H1 (cell line): Measurements from ENCODE around the gene ABHD12. TPM values are rescaled to one million over a fixed set of nuclear protein-coding genes. Genes with fewer than 3 reads are reported as not detected.

ENCODE experiments used
- CTCF ChIA-PET: fragments of 300-600 bp; sonication (Branson Sonifier 250); formaldehyde crosslinking; loops from one replicate; lab custom pipeline; 2021; ENCODE audit not compliant: partially characterized antibody; lab: Charles Lee
- POLR2A ChIA-PET: fragments of 300-600 bp; sonication (Branson Sonifier 250); formaldehyde crosslinking; loops from one replicate; lab custom pipeline; 2021; ENCODE audit warnings: inconsistent platforms; ENCODE audit not compliant: partially characterized antibody; lab: Charles Lee
- DNase-seq, 2 experiments: peaks; one replicate each; pipeline versions ENCODE4 v3.0.0 to v3.0.0-alpha.2; 2010 to 2022; ENCODE audit warnings: low spot score in 2 of 2, low read depth in 1 of 2, mixed read lengths in 1 of 2
- FAIRE-seq: peaks from 2 replicates; lab custom pipeline; 2011; peaks lifted over from hg19 to GRCh38; lab: Jason Lieb, UNC
- H2AFZ ChIP-seq: 2 replicates; pipeline ENCODE4 v1.8.1; 2012; ENCODE audit warnings: low read length, inconsistent platforms
- H2AK5ac ChIP-seq: 2 replicates; pipeline ENCODE4 v1.6.1; 2013; ENCODE audit warnings: low read depth, low read length
- H2BK120ac ChIP-seq: replicated peaks from 2 replicates; pipeline ENCODE3; 2013; ENCODE audit warnings: low read depth, low read length, inconsistent platforms
- H2BK12ac ChIP-seq: 2 replicates; pipeline ENCODE4 v1.6.1; 2013; ENCODE audit warnings: low read depth, low read length
- H2BK15ac ChIP-seq: 2 replicates; pipeline ENCODE4 v1.6.1; 2013; ENCODE audit warnings: low read length
- H2BK20ac ChIP-seq: 2 replicates; pipeline ENCODE4 v1.6.1; 2013; ENCODE audit warnings: low read length
- H2BK5ac ChIP-seq: 2 replicates; pipeline ENCODE4 v1.6.1; 2013; ENCODE audit warnings: low read depth, low read length
- H3K14ac ChIP-seq: 2 replicates; pipeline ENCODE4 v1.6.1; 2013; ENCODE audit warnings: inconsistent platforms; ENCODE audit not compliant: insufficient read length
- H3K18ac ChIP-seq: 2 replicates; pipeline ENCODE4 v1.6.1; 2013; ENCODE audit warnings: low read length; ENCODE audit errors: extremely low read depth
- H3K23ac ChIP-seq: 2 replicates; pipeline ENCODE4 v1.6.1; 2013; ENCODE audit warnings: inconsistent platforms; ENCODE audit not compliant: insufficient read length
- H3K23me2 ChIP-seq: 2 replicates; pipeline ENCODE4 v1.6.1; 2013; ENCODE audit warnings: low read depth, low read length
- H3K27ac ChIP-seq: 2 replicates; pipeline ENCODE4 v1.6.1; 2011; ENCODE audit warnings: low read depth, low read length, inconsistent platforms
- H3K27me3 ChIP-seq, 4 experiments: replicated peaks in 1 of 4; 1 replicate in 1 of 4; 2 replicates in 3 of 4; pipeline versions ENCODE4 v1.6.1 to v1.8.1; 2011 to 2013; ENCODE audit warnings: low read length in 3 of 4, mild to moderate bottlenecking in 3 of 4, inconsistent platforms in 2 of 4, mixed read lengths in 2 of 4, moderate library complexity in 1 of 4; ENCODE audit not compliant: control insufficient read depth in 3 of 4, insufficient read depth in 3 of 4; ENCODE audit errors: extremely low read depth in 1 of 4
- H3K36me3 ChIP-seq, 4 experiments: 2 replicates each; pipeline versions ENCODE4 v1.6.1 to v1.8.1; 2011 to 2013; ENCODE audit warnings: mild to moderate bottlenecking in 4 of 4, low read length in 3 of 4, moderate library complexity in 2 of 4, control low read depth in 1 of 4, inconsistent platforms in 1 of 4; ENCODE audit not compliant: insufficient read depth in 4 of 4, control insufficient read depth in 2 of 4
- H3K4ac ChIP-seq: replicated peaks from 2 replicates; pipeline ENCODE3; 2013; ENCODE audit warnings: low read length, low read depth, mixed read lengths, inconsistent platforms; ENCODE audit not compliant: insufficient read length
- H3K4me1 ChIP-seq, 4 experiments: replicated peaks in 1 of 4; 1 replicate in 1 of 4; 2 replicates in 3 of 4; pipeline versions ENCODE4 v1.6.1 to v1.8.1; 2011 to 2013; ENCODE audit warnings: low read length in 3 of 4, inconsistent platforms in 2 of 4, mixed read lengths in 1 of 4; ENCODE audit not compliant: insufficient read depth in 4 of 4, control insufficient read depth in 3 of 4
- H3K4me2 ChIP-seq, 2 experiments: 2 replicates each; pipeline versions ENCODE4 v1.6.1 to v1.8.1; 2011 to 2013; ENCODE audit warnings: low read depth in 2 of 2, low read length in 2 of 2, control low read depth in 1 of 2, inconsistent platforms in 1 of 2, mild to moderate bottlenecking in 1 of 2; ENCODE audit not compliant: insufficient read depth in 1 of 2
- H3K4me3 ChIP-seq, 4 experiments: fragments of 200-600, 300-600 bp in 1 of 4; sonication (generic), shearing (Covaris generic), sonication (Bioruptor Twin) in 1 of 4; 2 replicates each; pipeline versions ENCODE4 v1.5.1 to v1.8.1; 2011 to 2016; ENCODE audit warnings: low read length in 4 of 4, low read depth in 3 of 4, control low read depth in 2 of 4, inconsistent platforms in 2 of 4, mild to moderate bottlenecking in 2 of 4, mixed read lengths in 1 of 4, moderate library complexity in 1 of 4; ENCODE audit not compliant: insufficient read depth in 2 of 4; ENCODE audit errors: extremely low read depth in 1 of 4
- H3K56ac ChIP-seq: replicated peaks from 2 replicates; pipeline ENCODE3; 2013; ENCODE audit warnings: low read depth, mild to moderate bottlenecking, mixed read lengths, low read length, inconsistent platforms; ENCODE audit not compliant: insufficient read length
- H3K79me1 ChIP-seq: 2 replicates; pipeline ENCODE4 v1.6.1; 2013; ENCODE audit warnings: low read depth, low read length, control low read depth
- H3K79me2 ChIP-seq, 2 experiments: 2 replicates each; pipeline versions ENCODE4 v1.6.1 to v1.8.1; 2012 to 2013; ENCODE audit warnings: low read length in 2 of 2, mild to moderate bottlenecking in 2 of 2, inconsistent platforms in 1 of 2; ENCODE audit not compliant: insufficient read depth in 2 of 2, control insufficient read depth in 1 of 2
- H3K9ac ChIP-seq, 4 experiments: replicated peaks in 1 of 4; 1 replicate in 1 of 4; 2 replicates in 3 of 4; pipeline versions ENCODE4 v1.6.1 to v1.8.1; 2011 to 2013; ENCODE audit warnings: low read depth in 3 of 4, low read length in 3 of 4, control low read depth in 2 of 4, mild to moderate bottlenecking in 2 of 4, moderate library complexity in 2 of 4, inconsistent platforms in 1 of 4; ENCODE audit errors: extremely low read depth in 1 of 4
- H3K9me3 ChIP-seq, 2 experiments: 2 replicates each; pipeline versions ENCODE4 v1.6.1 to v1.8.1; 2012 to 2013; ENCODE audit warnings: mild to moderate bottlenecking in 2 of 2, moderate library complexity in 2 of 2, control low read depth in 1 of 2, inconsistent platforms in 1 of 2, low read depth in 1 of 2, low read length in 1 of 2, mixed read lengths in 1 of 2; ENCODE audit not compliant: insufficient read depth in 2 of 2
- H4K20me1 ChIP-seq, 2 experiments: replicated peaks in 1 of 2; 2 replicates each; pipeline versions ENCODE3 to v1.8.1; 2011 to 2013; ENCODE audit warnings: inconsistent platforms in 2 of 2, low read length in 2 of 2, mild to moderate bottlenecking in 1 of 2; ENCODE audit not compliant: insufficient read depth in 2 of 2, control insufficient read depth in 1 of 2
- H4K5ac ChIP-seq: 2 replicates; pipeline ENCODE4 v1.6.1; 2013; ENCODE audit warnings: low read length, low read depth, mixed read lengths, inconsistent platforms; ENCODE audit not compliant: insufficient read length
- H4K8ac ChIP-seq: 2 replicates; pipeline ENCODE4 v1.8.0; 2013; ENCODE audit warnings: mild to moderate bottlenecking, moderate library complexity, low read length, inconsistent platforms; ENCODE audit not compliant: insufficient read depth; ENCODE audit errors: extremely low read depth
- H4K91ac ChIP-seq: replicated peaks from 2 replicates; pipeline ENCODE3; 2013; ENCODE audit warnings: low read length, mixed read lengths, inconsistent platforms; ENCODE audit not compliant: insufficient read length
- KDM5A ChIP-seq: fragments of 200-600 bp; IDR thresholded peaks from 2 replicates; pipeline ENCODE4 v1.7.1; 2012; ENCODE audit warnings: mild to moderate bottlenecking, low read length, inconsistent platforms, mixed read lengths
- NRF1 ChIP-seq: IDR thresholded peaks from 2 replicates; pipeline ENCODE4 v1.6.1; 2011; ENCODE audit warnings: mild to moderate bottlenecking, low read depth, low read length, improper control_type of control experiment
- RBBP5 ChIP-seq: IDR thresholded peaks from 2 replicates; pipeline ENCODE4 v1.7.1; 2012; ENCODE audit warnings: low read depth, mild to moderate bottlenecking, inconsistent platforms, low read length, moderate library complexity, borderline replicate concordance
- RNF2 ChIP-seq: fragments of 200-900, 300-1000 bp; sonication (generic); IDR thresholded peaks from 2 replicates; pipeline ENCODE4 v1.7.1; 2016; ENCODE audit warnings: borderline replicate concordance, low read depth, mild to moderate bottlenecking, antibody characterized with exemption, low read length; ENCODE audit not compliant: poor library complexity, severe bottlenecking; ENCODE audit errors: missing control alignments
- RXRA ChIP-seq: IDR thresholded peaks from 2 replicates; pipeline ENCODE4 v1.6.1; 2011; ENCODE audit warnings: low read depth, mild to moderate bottlenecking, low read length, moderate library complexity; ENCODE audit not compliant: insufficient read depth
- SAP30 ChIP-seq: fragments of 300-600 bp; sonication (generic); IDR thresholded peaks from 2 replicates; pipeline ENCODE4 v1.7.1; 2012; ENCODE audit warnings: low read length, moderate library complexity, mild to moderate bottlenecking, inconsistent platforms; ENCODE audit not compliant: insufficient read depth, insufficient replicate concordance
- TAF7 ChIP-seq: optimal IDR thresholded peaks from 2 replicates; pipeline ENCODE3; 2011; ENCODE audit warnings: low read depth, mild to moderate bottlenecking, inconsistent platforms, low read length, moderate library complexity, borderline replicate concordance
- TBP ChIP-seq: IDR thresholded peaks from 2 replicates; pipeline ENCODE4 v1.6.1; 2011; ENCODE audit warnings: low read depth, low read length, improper control_type of control experiment
- TEAD4 ChIP-seq: IDR thresholded peaks from 2 replicates; pipeline ENCODE4 v1.6.1; 2012; ENCODE audit warnings: low read depth, low read length, inconsistent platforms, mixed read lengths
- ZNF274 ChIP-seq: IDR thresholded peaks from 2 replicates; pipeline ENCODE4 v1.7.0; 2012; ENCODE audit warnings: low read length, borderline replicate concordance; ENCODE audit errors: extremely low read depth
- WGBS, 2 experiments: shearing (Covaris generic) in 1 of 2; methylation state at CpG; one replicate each; pipeline versions ENCODE4 v1.1.6 to v1.1.7; 2013 to 2015; ENCODE audit warnings: low lambda C conversion rate in 2 of 2, mixed read lengths in 2 of 2, inconsistent platforms in 1 of 2, low coverage in 1 of 2, missing lambda C conversion rate in 1 of 2; ENCODE audit not compliant: insufficient replicate concordance in 2 of 2, insufficient coverage in 1 of 2, insufficient read length in 1 of 2; ENCODE audit errors: extremely low coverage in 1 of 2, missing lambda C conversion rate in 1 of 2; 5-methylcytosine and 5-hydroxymethylcytosine counted together
- polyA plus RNA-seq, 7 experiments: library from polyadenylated mRNA; depleted of rRNA in 3 of 7; stranded (reverse) in 5 of 7; unstranded in 2 of 7; fragments of >200 nt in 5 of 7; fragments of 200-250 nt in 2 of 7; gene quantifications; 1 replicate in 5 of 7; 2 replicates in 1 of 7; 4 replicates in 1 of 7; pipeline versions ENCODE4 v1.2.1 to v1.2.3, GENCODE V29; 2011 to 2013; ENCODE audit warnings: missing spikeins in 2 of 7, mixed read lengths in 2 of 7
- total RNA-seq: library from RNA; stranded (reverse); fragmentation: NEBNext Ultra II Directional; extraction: Animal tissue kit (Norgen Biotek cat#: 25700); gene quantifications from 2 replicates; pipeline ENCODE4 v1.2.1, GENCODE V29; 2021
- TF ChIP-seq, protein P1 (sequence below): IDR thresholded peaks from 2 replicates; pipeline ENCODE4 v1.6.1; 2011; ENCODE audit warnings: low read depth, mild to moderate bottlenecking, low read length; ENCODE audit not compliant: insufficient read depth

ABHD12 gene
- total and polyA plus RNA-seq, 2 of the 8 experiments (the other 6 are each of a cell fraction or from before 2014, with no cell fraction given) = 31.3 to 59.5 TPM

DNA sequence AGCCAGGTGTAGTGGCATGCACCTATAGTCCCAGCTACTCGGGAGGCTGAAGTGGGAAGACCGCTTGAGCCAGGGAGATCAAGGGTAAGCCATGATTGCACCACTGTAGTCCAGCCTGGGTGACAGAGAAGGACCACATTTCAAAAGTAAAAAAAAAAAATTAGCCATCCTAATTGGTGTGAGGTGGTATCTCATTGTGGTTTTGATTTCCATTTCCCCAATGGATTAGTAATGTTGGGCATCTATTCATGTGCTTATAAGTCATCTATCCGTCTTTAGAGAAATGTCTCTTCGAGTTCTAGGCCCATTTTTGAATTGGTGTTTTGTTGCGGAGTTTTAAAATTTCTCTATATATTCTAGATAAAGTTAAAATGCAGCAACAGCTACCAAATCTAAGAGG is 21.7 kb downstream of the ABHD12 start:
- Histone ChIP-seq H2BK20ac (no peak overlapping the region), H2BK120ac (no peak overlapping the region), H3K4me1 (peaks cover 0 to 3% (median 2%) of the 10 kb centered on the region in 4 experiments; a peak in 5 of 7 replicates), H2AFZ (no peak overlapping the region), H3K18ac (no peak overlapping the region), H3K4me2 (no peak overlapping the region), H3K27me3 (no peaks in the 10 kb centered on the region), H3K9ac (no peak overlapping the region), H3K23me2 (no peaks in the 10 kb centered on the region), H2BK12ac (no peak overlapping the region), H3K56ac (no peak overlapping the region), H3K36me3 (no peaks in the 10 kb centered on the region), H3K79me1 (peaks cover 8% of the 10 kb centered on the region), H2BK15ac (no peak overlapping the region), H3K23ac (no peak overlapping the region), H4K5ac (no peak overlapping the region), H4K91ac (no peak overlapping the region), H2BK5ac (no peak overlapping the region), H3K9me3 (peaks cover 0 to 4% of the 10 kb centered on the region in 2 experiments; a peak in 1 of 4 replicates), H3K4ac (no peak overlapping the region), H4K8ac (no peak overlapping the region), H3K14ac (no peak overlapping the region), H4K20me1 (peaks cover 4 to 7% of the 10 kb centered on the region in 2 experiments), H2AK5ac (no peak overlapping the region), H3K4me3 (no peak overlapping the region), H3K79me2 (peaks cover 0 to 86% of the 10 kb centered on the region in 2 experiments; a peak in 3 of 4 replicates), H3K27ac (no peak overlapping the region)
- WGBS, 2 experiments = 96% methylated on average over 5 of the region's 5 CpGs; no CpG with 5 or more reads in 1 of the 2 experiments
- ChIA-PET CTCF (interaction anchor here (0.9 to 2.5 kb wide), 2 partner anchors 17 to 181 kb away, joined by 4 to 5 read pairs; no protein-coding TSS in a partner anchor), POLR2A (interaction anchor here (0.6 to 1.6 kb wide), 4 partner anchors 11 to 69 kb away, joined by 3 to 6 read pairs (median 4); partner anchors contain the start of gene GINS1)
- FAIRE-seq (no peak), DNase-seq (no peak)
- no peak for TF ChIP-seq RBBP5
- TF ChIP-seq, protein P1, sequence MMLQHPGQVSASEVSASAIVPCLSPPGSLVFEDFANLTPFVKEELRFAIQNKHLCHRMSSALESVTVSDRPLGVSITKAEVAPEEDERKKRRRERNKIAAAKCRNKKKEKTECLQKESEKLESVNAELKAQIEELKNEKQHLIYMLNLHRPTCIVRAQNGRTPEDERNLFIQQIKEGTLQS = no peak
- TF ChIP-seq ZNF274 = no peak
- no peak for TF ChIP-seq TBP
- no peak for TF ChIP-seq NRF1
- TF ChIP-seq RNF2 = no peak
- TF ChIP-seq TAF7 = no peak
- TF ChIP-seq RXRA = no peak
- no peak for TF ChIP-seq SAP30
- TF ChIP-seq KDM5A = no peak
- no peak for TF ChIP-seq TEAD4
